OCI-LY3 (cell line): ENCODE measurements around the gene ASB8.

ENCODE experiments used
- H2AFZ ChIP-seq: fragments of 200-600, 300-600 bp; shearing (Covaris generic); 2 replicates; pipeline ENCODE4 v1.6.0; 2014; ENCODE audit warnings: antibody characterized with exemption, low read depth, low read length
- H3K27ac ChIP-seq: fragments of 200-600, 300-600 bp; sonication (generic); 2 replicates; pipeline ENCODE4 v1.5.1; 2014; ENCODE audit warnings: mild to moderate bottlenecking, low read length, moderate library complexity, mixed read lengths
- H3K27me3 ChIP-seq: fragments of 200-600, 300-600 bp; sonication (generic); 2 replicates; pipeline ENCODE4 v1.6.1; 2014; ENCODE audit warnings: low read depth, low read length, mixed read lengths
- H3K36me3 ChIP-seq: fragments of 200-600, 300-600 bp; sonication (generic); replicated peaks from 2 replicates; pipeline ENCODE3; 2014; ENCODE audit warnings: low read depth, low read length, mixed read lengths
- H3K4me1 ChIP-seq: fragments of 300-600, 200-600 bp; sonication (generic); 2 replicates; pipeline ENCODE4 v1.6.1; 2014; ENCODE audit warnings: low read length, mixed read lengths
- H3K4me2 ChIP-seq: fragments of 200-600, 300-600 bp; sonication (generic); 2 replicates; pipeline ENCODE4 v1.6.1; 2014; ENCODE audit warnings: low read length, mixed read lengths
- H3K4me3 ChIP-seq: fragments of 300-600, 200-600 bp; sonication (generic); 2 replicates; pipeline ENCODE4 v1.5.1; 2014; ENCODE audit warnings: antibody characterized with exemption, mild to moderate bottlenecking, low read length, moderate library complexity
- H3K79me2 ChIP-seq: fragments of 300-600, 200-600 bp; shearing (Covaris generic); 2 replicates; pipeline ENCODE4 v1.6.1; 2014; ENCODE audit warnings: mild to moderate bottlenecking, low read length, mixed read lengths
- H3K9ac ChIP-seq: fragments of 300-600, 200-600 bp; shearing (Covaris generic); 2 replicates; pipeline ENCODE4 v1.6.0; 2014; ENCODE audit warnings: mild to moderate bottlenecking, low read length, moderate library complexity
- H3K9me3 ChIP-seq: fragments of 200-600, 300-600 bp; shearing (Covaris generic); 2 replicates; pipeline ENCODE4 v1.6.1; 2014; ENCODE audit warnings: low read length, mixed read lengths; ENCODE audit not compliant: insufficient read depth
- H4K20me1 ChIP-seq: fragments of 200-600, 300-600 bp; sonication (generic); 2 replicates; pipeline ENCODE4 v1.6.1; 2016; ENCODE audit warnings: low read length, mixed read lengths; ENCODE audit not compliant: insufficient read depth
- CTCF ChIP-seq: fragments of 200-600, 300-600 bp; sonication (generic); IDR thresholded peaks from 2 replicates; pipeline ENCODE4 v1.5.1; 2014; ENCODE audit warnings: antibody characterized with exemption, low read length, low read depth
- EZH2phosphoT487 ChIP-seq: fragments of 200-600 bp; shearing (Covaris generic); IDR thresholded peaks from 2 replicates; pipeline ENCODE4 v1.6.1; 2018; ENCODE audit warnings: antibody characterized with exemption, mixed run types, low read depth

ASB8 gene

GRCh38 chr12:48123169-48123568, 34.1 kb downstream of the ASB8 start:
- Histone ChIP-seq H3K9me3 (no peaks in the 10 kb centered on the region), H3K27ac (no peak overlapping the region), H3K4me2 (no peak overlapping the region), H3K9ac (no peak overlapping the region), H2AFZ (no peak overlapping the region), H3K27me3 (no peaks in the 10 kb centered on the region), H3K4me1 (peaks cover 14% of the 10 kb centered on the region), H3K79me2 (peaks cover 32% of the 10 kb centered on the region), H4K20me1 (no peaks in the 10 kb centered on the region), H3K4me3 (no peak overlapping the region), H3K36me3 (peaks cover 46% of the 10 kb centered on the region)
- TF ChIP-seq CTCF (no peak), EZH2phosphoT487 (no peak)

GRCh38 chr12:48122065-48122834, 35.1 kb downstream of the ASB8 start:
- no peak overlapping the region for H2AFZ ChIP-seq
- H3K36me3 ChIP-seq = peaks cover 37% of the 10 kb centered on the region
- H3K9ac ChIP-seq = no peak overlapping the region
- no peak overlapping the region for H3K4me3 ChIP-seq
- H3K4me2 ChIP-seq = no peak overlapping the region
- H4K20me1 ChIP-seq = no peaks in the 10 kb centered on the region
- peaks cover 14% of the 10 kb centered on the region for H3K4me1 ChIP-seq
- H3K79me2 ChIP-seq = peaks cover 28% of the 10 kb centered on the region
- no peaks in the 10 kb centered on the region for H3K27me3 ChIP-seq
- TF ChIP-seq CTCF = no peak
- TF ChIP-seq EZH2phosphoT487 = no peak
- H3K9me3 ChIP-seq = no peaks in the 10 kb centered on the region
- no peak overlapping the region for H3K27ac ChIP-seq

GRCh38 chr12:48121522-48121921, 35.8 kb downstream of the ASB8 start:
- no peaks in the 10 kb centered on the region for H3K9me3 ChIP-seq

GRCh38 chr12:48119834-48120195, 37.5 kb downstream of the ASB8 start:
- Histone ChIP-seq H3K4me3 (peak overlapping the region; percentile 90), H3K9me3 (no peaks in the 10 kb centered on the region), H3K79me2 (peaks cover 28% of the 10 kb centered on the region), H3K9ac (peak overlapping the region; percentile 75), H4K20me1 (no peaks in the 10 kb centered on the region), H3K36me3 (peaks cover 20% of the 10 kb centered on the region), H3K4me1 (peaks cover 14% of the 10 kb centered on the region), H3K4me2 (peak overlapping the region; percentile 83), H2AFZ (peak overlapping the region; percentile 10; the same call in 1 of the 2 replicates), H3K27ac (peak overlapping the region; percentile 31), H3K27me3 (no peaks in the 10 kb centered on the region)
- no peak for TF ChIP-seq EZH2phosphoT487
- no peak for TF ChIP-seq CTCF

More at GRCh38 chr12:48121522-48121921, 35.8 kb downstream of the ASB8 start:
- H2AFZ ChIP-seq = no peak overlapping the region
- H4K20me1 ChIP-seq = no peaks in the 10 kb centered on the region
- no peaks in the 10 kb centered on the region for H3K27me3 ChIP-seq
- H3K79me2 ChIP-seq = peaks cover 28% of the 10 kb centered on the region
- TF ChIP-seq EZH2phosphoT487 = no peak
- no peak for TF ChIP-seq CTCF
- no peak overlapping the region for H3K9ac ChIP-seq
- H3K27ac ChIP-seq = no peak overlapping the region
- no peak overlapping the region for H3K4me3 ChIP-seq
- no peak overlapping the region for H3K4me2 ChIP-seq
- peaks cover 29% of the 10 kb centered on the region for H3K36me3 ChIP-seq
- peaks cover 14% of the 10 kb centered on the region for H3K4me1 ChIP-seq
